GM18505 (cell line): ENCODE measurements around the gene AKR1C3.
"Not testable (repeated sequence)": the region's sequence is repeated elsewhere in the genome, so short reads cannot be mapped to it uniquely, and the experiment has no call there.

Experiments used
- ATAC-seq: cut with Tn5 transposase; IDR thresholded peaks from one replicate; pipeline ENCODE4 v1.9.1; 2021; ENCODE audit not compliant: unreplicated experiment
- POLR2A ChIP-seq: IDR thresholded peaks from 4 replicates; pipeline ENCODE4 v1.6.1; 2011; ENCODE audit warnings: borderline replicate concordance; ENCODE audit not compliant: insufficient read depth, insufficient read length; ENCODE audit errors: extremely low read depth

AKR1C3 gene

GRCh38 chr10:5094265-5095205 lies at the start of gene AKR1C3:
AKR1C3 (plus strand) TSS chr10:5094414; CDS start chr10:5094445, 31 bp downstream.
- ATAC-seq: no peak
- TF ChIP-seq POLR2A: no peak

GRCh38 chr10:5045095-5045494 lies 49.1 kb upstream of the AKR1C3 start:
- TF ChIP-seq POLR2A: no peak
- no peak for ATAC-seq

- ATAC-seq: no peak
- no peak for TF ChIP-seq POLR2A
Observed at GRCh38 chr10:5046410-5046809, 47.8 kb upstream of the AKR1C3 start.

- ATAC-seq: not testable (repeated sequence)
Observed at GRCh38 chr10:5047055-5047454, 47.2 kb upstream of the AKR1C3 start.

- no peak for ATAC-seq
- TF ChIP-seq POLR2A: no peak
Observed at GRCh38 chr10:5047912-5048628, 46.1 kb upstream of the AKR1C3 start.

- ATAC-seq: not testable (repeated sequence)
Observed at GRCh38 chr10:5052951-5053500, 41.2 kb upstream of the AKR1C3 start.

GRCh38 chr10:5054831-5055230 lies 39.4 kb upstream of the AKR1C3 start:
- ATAC-seq: not testable (repeated sequence)

- ATAC-seq: not testable (repeated sequence)
Observed at GRCh38 chr10:5059267-5059666, 34.9 kb upstream of the AKR1C3 start.

- ATAC-seq: not testable (repeated sequence)
Observed at GRCh38 chr10:5060791-5061190, 33.4 kb upstream of the AKR1C3 start.

- TF ChIP-seq POLR2A: no peak
- ATAC-seq: no peak
Observed at GRCh38 chr10:5064656-5065055, 29.6 kb upstream of the AKR1C3 start.

- no peak for ATAC-seq
- no peak for TF ChIP-seq POLR2A
Observed at GRCh38 chr10:5068274-5068984, 25.8 kb upstream of the AKR1C3 start.

GRCh38 chr10:5070648-5071410 lies 23.4 kb upstream of the AKR1C3 start:
- no peak for TF ChIP-seq POLR2A
- no peak for ATAC-seq

GRCh38 chr10:5071411-5072198 lies 22.6 kb upstream of the AKR1C3 start:
- no peak for TF ChIP-seq POLR2A
- ATAC-seq: no peak
